ENCODE results near the gene RPS21. TPM values are rescaled to one million over a fixed set of nuclear protein-coding genes. Genes with fewer than 3 reads are reported as not detected.

Gene RPS21
- total and polyA plus RNA-seq, 2 of the 13 experiments (the other 11 are each of a cell fraction or from before 2014, with no cell fraction given), result 2,647 to 11,063 TPM

DNA sequence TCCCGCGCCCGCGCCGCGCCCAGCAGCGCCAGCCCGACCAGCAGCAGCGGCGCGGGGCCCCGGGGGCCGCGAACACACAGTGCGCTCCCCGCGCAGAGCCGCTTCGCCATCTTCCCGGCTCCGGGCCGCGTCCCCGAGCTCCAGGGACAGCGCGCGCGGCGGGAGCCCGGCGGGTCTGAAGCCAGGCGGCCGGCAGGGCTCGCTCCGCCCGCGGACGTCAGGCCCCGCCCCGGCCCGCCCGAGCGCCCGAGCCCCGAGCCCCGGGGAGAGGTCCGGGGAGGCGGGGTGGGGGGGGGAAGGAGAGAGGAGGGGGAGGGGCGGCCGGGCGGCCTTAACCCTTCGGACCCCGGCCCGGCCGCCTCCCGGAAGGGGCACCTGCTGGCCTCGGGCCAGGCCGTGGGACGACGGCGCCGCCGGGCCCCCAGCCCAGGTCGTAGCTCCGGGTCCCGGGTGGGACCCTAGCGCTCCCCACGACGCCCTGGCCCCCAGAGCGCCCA is 19.7 kb upstream of the RPS21 start, which contains the start of gene LAMA5 (continued):
- TF ChIP-seq HMGXB3 (CRISPR knock-in tag; IDR thresholded peaks at IDR 0.05; ENCODE audit: borderline replicate concordance), result no peak
- TF ChIP-seq TARDBP (CRISPR knock-in tag; IDR thresholded peaks at IDR 0.05), result 0 out of 2 replicates have a peak, but pooled peaks have one; percentile 36
- 0 out of 2 replicates have a peak, but pooled peaks have one; percentile 40 for TF ChIP-seq ZNF431 (CRISPR knock-in tag; IDR thresholded peaks at IDR 0.05; ENCODE audit: borderline replicate concordance, low read depth)
- no peak for TF ChIP-seq ZBTB34 (CRISPR knock-in tag; IDR thresholded peaks at IDR 0.05)
- peak; percentile 46; the same call in 1 of the 2 replicates for TF ChIP-seq MLXIP (CRISPR knock-in tag; IDR thresholded peaks at IDR 0.05; ENCODE audit: borderline replicate concordance)
- 0 out of 2 replicates have a peak, but pooled peaks have one; percentile 16 for TF ChIP-seq REXO4 (CRISPR knock-in tag; IDR thresholded peaks at IDR 0.05; ENCODE audit: borderline replicate concordance)
- TF ChIP-seq ZNF432 (CRISPR knock-in tag; IDR thresholded peaks at IDR 0.05; ENCODE audit: borderline replicate concordance), result peak; percentile 67; the same call in 1 of the 2 replicates
- 0 out of 2 replicates have a peak, but pooled peaks have one; percentile 38 for TF ChIP-seq LCORL (IDR thresholded peaks at IDR 0.05)
- no peak for TF ChIP-seq LCORL (CRISPR knock-in tag; IDR thresholded peaks at IDR 0.05)
- TF ChIP-seq ZNF749 (CRISPR knock-in tag; IDR thresholded peaks at IDR 0.05; ENCODE audit: borderline replicate concordance), result 0 out of 2 replicates have a peak, but pooled peaks have one; percentile 4
- peak; percentile 100 for TF ChIP-seq HNRNPK (IDR thresholded peaks at IDR 0.05; ENCODE audit: low read depth, low read length, poor library complexity, severe bottlenecking)
- TF ChIP-seq, protein P1, sequence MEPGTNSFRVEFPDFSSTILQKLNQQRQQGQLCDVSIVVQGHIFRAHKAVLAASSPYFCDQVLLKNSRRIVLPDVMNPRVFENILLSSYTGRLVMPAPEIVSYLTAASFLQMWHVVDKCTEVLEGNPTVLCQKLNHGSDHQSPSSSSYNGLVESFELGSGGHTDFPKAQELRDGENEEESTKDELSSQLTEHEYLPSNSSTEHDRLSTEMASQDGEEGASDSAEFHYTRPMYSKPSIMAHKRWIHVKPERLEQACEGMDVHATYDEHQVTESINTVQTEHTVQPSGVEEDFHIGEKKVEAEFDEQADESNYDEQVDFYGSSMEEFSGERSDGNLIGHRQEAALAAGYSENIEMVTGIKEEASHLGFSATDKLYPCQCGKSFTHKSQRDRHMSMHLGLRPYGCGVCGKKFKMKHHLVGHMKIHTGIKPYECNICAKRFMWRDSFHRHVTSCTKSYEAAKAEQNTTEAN (CRISPR knock-in tag; conservative IDR thresholded peaks at IDR 0.05), result peak; percentile 11; the same call in 1 of the 2 replicates
- TF ChIP-seq CHD2 (IDR thresholded peaks at IDR 0.05; ENCODE audit: low read depth, low read length), result no peak
- TF ChIP-seq PPARG (CRISPR knock-in tag; conservative IDR thresholded peaks at IDR 0.05), result peak; percentile 11; the same call in 1 of the 2 replicates
- TF ChIP-seq POLR2AphosphoS5 (IDR thresholded peaks at IDR 0.05; ENCODE audit: low read depth, low read length), result peak; percentile 54; the same call in 1 of the 2 replicates
- 0 out of 2 replicates have a peak, but pooled peaks have one; percentile 44 for TF ChIP-seq ZNF121 (CRISPR knock-in tag; IDR thresholded peaks at IDR 0.05)
- TF ChIP-seq ZNF850 (CRISPR knock-in tag; conservative IDR thresholded peaks at IDR 0.05), result no peak
- no peak for TF ChIP-seq ZKSCAN1 (IDR thresholded peaks at IDR 0.05; ENCODE audit: low read length)
- no peak for TF ChIP-seq ZNF577 (CRISPR knock-in tag; IDR thresholded peaks at IDR 0.05; ENCODE audit: borderline replicate concordance, low read depth)
- TF ChIP-seq ELF3 (CRISPR knock-in tag; IDR thresholded peaks at IDR 0.05), result peak; percentile 28; the same call in 1 of the 2 replicates

All from HepG2 (cell line).